PC-3 (cell line): ENCODE data around the gene EDAR.

Source experiments
- EZH2phosphoT487 ChIP-seq: fragments of 300-600 bp; sonication (generic); IDR thresholded peaks from 2 replicates; pipeline ENCODE4 v1.6.1; 2018; ENCODE audit warnings: mild to moderate bottlenecking, antibody characterized with exemption, low read length, borderline replicate concordance
- TF ChIP-seq, protein P1 (sequence below): fragments of 300-600 bp; sonication (generic); conservative IDR thresholded peaks from 2 replicates; pipeline ENCODE4 v1.5.1; 2017; ENCODE audit warnings: antibody characterized with exemption, low read depth, mild to moderate bottlenecking, low read length

DNA sequence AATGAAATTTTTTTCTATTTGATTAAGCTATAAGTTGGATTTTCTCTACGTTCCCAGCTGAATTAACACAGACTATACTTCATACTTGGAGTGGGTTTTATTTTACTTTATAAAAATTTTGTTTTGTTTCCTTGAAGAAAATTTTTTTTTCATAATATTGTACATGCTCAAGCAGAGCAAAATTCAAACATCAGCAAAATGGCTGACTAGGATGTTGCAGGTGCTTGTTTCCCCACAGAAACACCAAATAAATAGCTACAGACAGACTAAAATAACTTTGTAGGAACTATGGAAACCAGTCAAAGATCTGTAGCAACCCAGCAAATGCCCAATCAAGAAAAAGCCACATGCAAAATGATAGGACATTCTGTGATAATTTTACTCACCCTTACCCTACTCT is 120.1 kb downstream of the EDAR start:
- TF ChIP-seq, protein P1, sequence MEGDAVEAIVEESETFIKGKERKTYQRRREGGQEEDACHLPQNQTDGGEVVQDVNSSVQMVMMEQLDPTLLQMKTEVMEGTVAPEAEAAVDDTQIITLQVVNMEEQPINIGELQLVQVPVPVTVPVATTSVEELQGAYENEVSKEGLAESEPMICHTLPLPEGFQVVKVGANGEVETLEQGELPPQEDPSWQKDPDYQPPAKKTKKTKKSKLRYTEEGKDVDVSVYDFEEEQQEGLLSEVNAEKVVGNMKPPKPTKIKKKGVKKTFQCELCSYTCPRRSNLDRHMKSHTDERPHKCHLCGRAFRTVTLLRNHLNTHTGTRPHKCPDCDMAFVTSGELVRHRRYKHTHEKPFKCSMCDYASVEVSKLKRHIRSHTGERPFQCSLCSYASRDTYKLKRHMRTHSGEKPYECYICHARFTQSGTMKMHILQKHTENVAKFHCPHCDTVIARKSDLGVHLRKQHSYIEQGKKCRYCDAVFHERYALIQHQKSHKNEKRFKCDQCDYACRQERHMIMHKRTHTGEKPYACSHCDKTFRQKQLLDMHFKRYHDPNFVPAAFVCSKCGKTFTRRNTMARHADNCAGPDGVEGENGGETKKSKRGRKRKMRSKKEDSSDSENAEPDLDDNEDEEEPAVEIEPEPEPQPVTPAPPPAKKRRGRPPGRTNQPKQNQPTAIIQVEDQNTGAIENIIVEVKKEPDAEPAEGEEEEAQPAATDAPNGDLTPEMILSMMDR = no peak
- TF ChIP-seq EZH2phosphoT487 = no peak
